ENCODE results near the gene PODXL. TPM values are rescaled to one million over a fixed set of nuclear protein-coding genes. Genes with fewer than 3 reads are reported as not detected.

Gene PODXL
- total RNA-seq, 1 experiment from 2014 or later = 727 TPM

DNA sequence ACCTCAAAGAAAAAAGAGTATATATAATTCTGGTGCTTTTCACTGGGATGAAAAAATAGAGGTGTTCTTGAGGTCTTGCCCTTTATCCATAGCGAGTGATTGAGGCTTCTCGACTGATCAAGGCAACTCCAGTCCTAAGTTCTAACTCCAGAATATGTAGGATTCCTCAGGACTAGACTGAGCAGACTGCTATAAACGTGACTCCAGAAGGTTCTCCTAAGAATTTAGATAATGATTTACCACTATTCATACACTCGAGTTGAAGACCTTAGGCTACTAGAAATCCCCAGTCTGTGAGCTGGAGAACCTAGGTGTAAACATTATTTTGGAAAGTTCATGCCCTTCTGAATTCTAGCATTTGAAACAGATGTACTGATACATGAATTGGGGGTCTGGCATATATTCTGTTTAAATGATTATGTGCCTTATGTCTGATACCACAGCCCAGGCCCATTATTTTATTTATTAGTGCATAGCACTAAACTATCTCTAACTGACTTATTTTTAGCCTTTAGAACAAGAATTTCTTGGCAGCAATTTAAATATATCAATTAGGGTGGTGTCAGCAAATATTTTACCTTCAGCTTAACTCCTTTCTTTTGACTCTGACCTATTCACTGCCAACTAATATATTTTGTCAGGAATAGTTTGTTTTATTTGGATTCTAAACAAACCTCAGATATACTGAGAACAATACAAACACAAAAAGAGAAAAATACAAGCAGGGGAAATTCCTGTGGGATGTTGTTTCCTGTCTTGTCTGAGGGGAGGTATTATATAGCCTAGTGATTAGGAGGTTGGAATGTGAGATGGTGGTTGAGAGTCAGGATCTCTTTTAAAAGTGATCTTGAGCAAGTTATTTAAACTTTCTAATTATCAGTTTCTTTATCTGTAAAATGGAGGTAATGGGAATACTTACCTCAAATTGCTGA is 75.8 kb downstream of the PODXL start:
- H3K4me1 ChIP-seq (ENCODE audit: insufficient read depth, low read length) = no peaks in the 10 kb centered on the region
- H3K27ac ChIP-seq (ENCODE audit: insufficient read length, low read depth, low read length) = no peak overlapping the region
- no peak overlapping the region for H2BK5ac ChIP-seq (ENCODE audit: insufficient read length, low read length)
- Mint-ChIP-seq H3K4me3 (no peak overlapping the region), H3K27me3 (ENCODE audit: low read depth) (no peaks in the 10 kb centered on the region), H3K27ac (0 out of 7 replicates have a peak overlapping the region, but pooled peaks of 1 of the 3 experiments have one; percentile 4), H3K9me3 (no peaks in the 10 kb centered on the region), H3K4me1 (no peaks in the 10 kb centered on the region), H3K36me3 (ENCODE audit: insufficient read depth in 1 of 3, low read depth in 3 of 3) (peaks cover 0 to 12% (median 2%) of the 10 kb centered on the region in 3 experiments; a peak in 2 of 7 replicates)
- H4K5ac ChIP-seq (ENCODE audit: insufficient read length, low read depth, low read length) = no peak overlapping the region
- no peak overlapping the region for H3K23ac ChIP-seq (ENCODE audit: insufficient read length, low read depth, low read length)
- no peak overlapping the region for H3K4ac ChIP-seq (ENCODE audit: low read depth, low read length)
- no peaks in the 10 kb centered on the region for H3K23me2 ChIP-seq (ENCODE audit: insufficient read length, low read depth, low read length, poor library complexity, severe bottlenecking)
- no peak overlapping the region for H3K4me2 ChIP-seq (ENCODE audit: insufficient read depth, insufficient read length, low read length)
- H3K27me3 ChIP-seq (ENCODE audit: insufficient read depth, low read length) = no peaks in the 10 kb centered on the region
- no peaks in the 10 kb centered on the region for H3K79me1 ChIP-seq (ENCODE audit: insufficient read depth, low read depth, low read length, poor library complexity, severe bottlenecking)
- H4K8ac ChIP-seq (replicated peaks; ENCODE audit: insufficient read length, low read depth, low read length) = no peak overlapping the region
- H3K18ac ChIP-seq (ENCODE audit: insufficient read length, low read depth, low read length) = no peak overlapping the region
- no peak overlapping the region for H2BK120ac ChIP-seq (ENCODE audit: low read depth, low read length, poor library complexity, severe bottlenecking)
- H4K91ac ChIP-seq (ENCODE audit: insufficient read length, low read depth, low read length) = no peak overlapping the region
- TF ChIP-seq, protein P1, sequence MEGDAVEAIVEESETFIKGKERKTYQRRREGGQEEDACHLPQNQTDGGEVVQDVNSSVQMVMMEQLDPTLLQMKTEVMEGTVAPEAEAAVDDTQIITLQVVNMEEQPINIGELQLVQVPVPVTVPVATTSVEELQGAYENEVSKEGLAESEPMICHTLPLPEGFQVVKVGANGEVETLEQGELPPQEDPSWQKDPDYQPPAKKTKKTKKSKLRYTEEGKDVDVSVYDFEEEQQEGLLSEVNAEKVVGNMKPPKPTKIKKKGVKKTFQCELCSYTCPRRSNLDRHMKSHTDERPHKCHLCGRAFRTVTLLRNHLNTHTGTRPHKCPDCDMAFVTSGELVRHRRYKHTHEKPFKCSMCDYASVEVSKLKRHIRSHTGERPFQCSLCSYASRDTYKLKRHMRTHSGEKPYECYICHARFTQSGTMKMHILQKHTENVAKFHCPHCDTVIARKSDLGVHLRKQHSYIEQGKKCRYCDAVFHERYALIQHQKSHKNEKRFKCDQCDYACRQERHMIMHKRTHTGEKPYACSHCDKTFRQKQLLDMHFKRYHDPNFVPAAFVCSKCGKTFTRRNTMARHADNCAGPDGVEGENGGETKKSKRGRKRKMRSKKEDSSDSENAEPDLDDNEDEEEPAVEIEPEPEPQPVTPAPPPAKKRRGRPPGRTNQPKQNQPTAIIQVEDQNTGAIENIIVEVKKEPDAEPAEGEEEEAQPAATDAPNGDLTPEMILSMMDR (conservative IDR thresholded peaks at IDR 0.05) = no peak
- DNase-seq = no peak
- H2BK20ac ChIP-seq (ENCODE audit: low read depth, low read length, poor library complexity, severe bottlenecking) = no peak overlapping the region
- no peaks in the 10 kb centered on the region for H3K9me3 ChIP-seq (ENCODE audit: control insufficient read depth, low read depth, low read length)
- H2BK12ac ChIP-seq (ENCODE audit: insufficient read length, low read depth, low read length) = no peak overlapping the region
- no peak overlapping the region for H2AFZ ChIP-seq (ENCODE audit: low read length)
- no peak overlapping the region for H3K14ac ChIP-seq (ENCODE audit: insufficient read depth, low read length)
- H4K20me1 ChIP-seq (ENCODE audit: control insufficient read depth, insufficient read depth, insufficient read length) = no peaks in the 10 kb centered on the region
- H3K56ac ChIP-seq (ENCODE audit: insufficient read length, low read depth, low read length) = no peak overlapping the region
- no peaks in the 10 kb centered on the region for H3K79me2 ChIP-seq (ENCODE audit: insufficient read depth, low read length)
- H2BK15ac ChIP-seq (ENCODE audit: low read depth, low read length) = no peak overlapping the region
- H3K9ac ChIP-seq (ENCODE audit: extremely low read depth, insufficient read length, low read length) = no peak overlapping the region
- no CpG with 5 or more reads among the region's 4 CpGs for WGBS (ENCODE audit: extremely low coverage, insufficient read length, low lambda C conversion rate)
- no peak overlapping the region for H3T11ph ChIP-seq (ENCODE audit: low read length)
- no peak overlapping the region for H2AK5ac ChIP-seq (ENCODE audit: insufficient read length, low read length)
